GM19324 (cell line): ENCODE measurements around the gene ADAMTS1.

Experiments used
- ATAC-seq: cut with Tn5 transposase; IDR thresholded peaks from one replicate; pipeline ENCODE4 v1.9.1; 2021; ENCODE audit warnings: mild to moderate bottlenecking, moderate library complexity; ENCODE audit not compliant: unreplicated experiment, low FRiP score

ADAMTS1 gene

GRCh38 chr21:26818906-26819305, 26.3 kb downstream of the ADAMTS1 start:
- ATAC-seq = no peak

DNA sequence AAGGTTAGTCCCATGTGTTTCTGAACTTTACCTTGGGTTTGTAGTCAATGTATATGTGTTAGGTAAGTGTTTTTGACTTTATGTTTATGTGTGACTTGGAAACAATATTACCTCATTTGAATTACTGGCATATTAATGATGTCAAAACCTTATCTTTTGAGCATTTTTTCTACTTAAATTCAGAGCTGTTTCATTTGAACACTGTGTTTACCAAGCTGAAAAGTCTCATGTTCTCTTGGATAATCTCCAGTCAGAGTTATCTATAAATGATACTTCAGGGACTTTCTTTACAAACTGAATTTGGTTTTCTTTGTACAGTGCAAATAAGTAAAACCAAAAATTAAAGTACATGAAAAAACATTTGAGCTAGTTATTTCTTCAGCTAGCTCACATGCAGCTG, 30.0 kb downstream of the ADAMTS1 start:
- no peak for ATAC-seq

GRCh38 chr21:26814386-26814785, 30.8 kb downstream of the ADAMTS1 start:
- ATAC-seq = no peak

DNA sequence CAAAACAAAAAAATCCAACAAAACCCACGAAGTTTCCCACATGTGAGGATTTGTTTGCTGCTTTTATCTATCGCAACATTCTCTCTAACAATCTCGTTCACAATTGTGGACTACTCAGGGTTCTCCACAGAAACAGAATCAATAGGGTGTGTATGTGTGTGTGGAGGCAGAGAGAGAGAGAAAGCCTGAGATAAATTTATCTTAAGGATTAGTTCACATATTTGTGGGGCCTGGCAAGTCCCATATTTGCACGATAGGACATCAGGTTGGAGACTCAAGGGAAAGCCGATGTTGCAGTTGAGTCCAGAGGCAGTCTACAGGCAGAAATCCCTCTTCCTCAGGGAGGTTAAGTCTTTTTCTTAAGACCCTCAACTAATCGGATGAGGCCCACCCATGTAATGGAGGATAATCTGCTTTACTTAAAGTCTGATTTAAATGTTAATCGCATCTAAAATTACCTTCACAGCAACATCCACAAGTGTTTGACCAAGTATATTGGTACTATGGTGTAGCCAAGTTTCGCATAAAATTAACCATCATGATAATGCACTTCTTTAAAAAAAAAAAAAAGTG, 31.7 kb downstream of the ADAMTS1 start:
- ATAC-seq = no peak

DNA sequence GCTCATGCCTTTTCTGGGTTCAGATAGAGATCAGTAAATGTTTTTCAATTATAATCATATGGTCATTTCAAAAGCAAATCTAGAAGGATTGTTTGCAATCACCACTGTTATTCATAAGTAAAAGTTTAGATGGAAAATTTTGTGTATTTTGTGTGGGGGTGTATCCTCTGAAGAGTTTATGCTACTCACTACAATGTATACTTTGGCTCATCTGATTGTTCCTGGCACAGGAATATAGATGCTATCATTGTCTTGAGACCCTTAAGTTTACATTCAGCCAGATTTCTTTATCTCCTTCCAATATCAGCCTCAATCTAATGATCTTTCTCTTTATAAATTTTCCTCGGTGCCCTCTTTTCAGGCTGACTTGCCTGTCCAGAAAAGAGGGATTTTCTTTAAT, 33.0 kb downstream of the ADAMTS1 start:
- no peak for ATAC-seq

- no peak for ATAC-seq
Measured at GRCh38 chr21:26811482-26811881, 33.7 kb downstream of the ADAMTS1 start.

- no peak for ATAC-seq
Measured at GRCh38 chr21:26810676-26811415, 34.4 kb downstream of the ADAMTS1 start.

GRCh38 chr21:26810266-26810665, 34.9 kb downstream of the ADAMTS1 start:
- no peak for ATAC-seq

DNA sequence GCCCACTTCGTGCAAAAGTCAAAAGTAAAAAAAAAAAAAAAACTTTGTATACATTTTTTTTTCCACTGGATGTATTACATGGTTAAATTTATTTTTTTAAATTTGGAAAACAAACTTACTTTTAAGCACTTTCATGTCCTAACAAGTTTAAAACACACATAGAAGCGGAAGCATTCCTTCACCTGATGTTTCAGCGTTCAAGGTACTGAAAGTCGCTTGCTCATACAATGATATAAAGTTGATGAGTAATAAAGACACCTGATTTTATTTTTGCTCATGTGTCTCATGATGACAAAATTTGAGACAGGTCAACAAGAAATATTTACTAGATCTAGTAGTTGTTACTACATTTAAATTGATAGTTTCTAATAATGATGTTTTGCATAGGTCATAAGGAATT, 35.5 kb downstream of the ADAMTS1 start:
- no peak for ATAC-seq

DNA sequence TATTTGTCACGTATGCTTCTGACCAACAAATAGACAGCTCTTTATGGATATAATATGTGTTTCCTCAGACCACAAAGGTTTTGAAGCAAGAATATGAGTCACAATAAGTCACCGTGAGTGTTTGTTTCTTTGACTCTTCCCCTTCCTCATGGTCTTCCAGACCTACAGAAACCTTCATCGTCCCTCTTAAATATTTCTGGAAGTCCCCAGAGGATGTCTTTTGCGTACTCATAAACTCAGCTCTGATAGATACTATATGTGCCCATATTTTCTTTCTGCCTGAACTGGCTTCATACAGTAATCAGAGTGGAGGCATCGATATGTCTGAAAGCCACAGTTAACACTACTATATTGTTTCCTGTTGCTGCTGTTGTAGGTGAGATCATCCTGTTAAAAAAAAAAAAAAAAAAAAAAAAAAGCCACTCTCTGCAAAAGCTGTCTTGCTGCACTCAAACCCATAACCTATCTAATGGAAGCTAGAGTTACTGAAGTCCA, 38.4 kb downstream of the ADAMTS1 start:
- ATAC-seq = no peak

- ATAC-seq = no peak
Measured at GRCh38 chr21:26804895-26805609, 40.2 kb downstream of the ADAMTS1 start.

DNA sequence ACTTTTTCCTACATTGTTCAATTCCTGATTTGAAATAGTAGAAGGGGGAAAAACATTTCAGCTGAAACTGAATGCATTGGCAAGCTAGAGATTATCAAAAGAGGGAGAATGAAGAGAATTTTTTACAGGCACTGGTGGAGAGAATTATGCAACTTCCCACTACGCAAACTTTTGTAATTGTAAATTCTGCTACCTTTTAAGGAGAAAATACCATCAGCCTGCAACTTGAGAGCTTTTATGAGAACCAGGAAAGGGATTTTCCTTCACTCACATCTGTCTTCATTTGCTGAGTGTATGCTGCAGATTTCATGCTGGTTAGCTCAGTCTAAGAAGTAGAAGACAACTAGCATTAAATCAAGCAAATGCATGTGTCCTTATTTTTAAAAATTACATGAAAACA, 43.7 kb downstream of the ADAMTS1 start:
- ATAC-seq = no peak

GRCh38 chr21:26800970-26801431, 44.2 kb downstream of the ADAMTS1 start:
- no peak for ATAC-seq

- no peak for ATAC-seq
Measured at GRCh38 chr21:26800455-26800854, 44.8 kb downstream of the ADAMTS1 start.

- no peak for ATAC-seq
Measured at GRCh38 chr21:26800001-26800400, 45.2 kb downstream of the ADAMTS1 start.

- no peak for ATAC-seq
Measured at GRCh38 chr21:26798856-26799751, 46.1 kb downstream of the ADAMTS1 start.

DNA sequence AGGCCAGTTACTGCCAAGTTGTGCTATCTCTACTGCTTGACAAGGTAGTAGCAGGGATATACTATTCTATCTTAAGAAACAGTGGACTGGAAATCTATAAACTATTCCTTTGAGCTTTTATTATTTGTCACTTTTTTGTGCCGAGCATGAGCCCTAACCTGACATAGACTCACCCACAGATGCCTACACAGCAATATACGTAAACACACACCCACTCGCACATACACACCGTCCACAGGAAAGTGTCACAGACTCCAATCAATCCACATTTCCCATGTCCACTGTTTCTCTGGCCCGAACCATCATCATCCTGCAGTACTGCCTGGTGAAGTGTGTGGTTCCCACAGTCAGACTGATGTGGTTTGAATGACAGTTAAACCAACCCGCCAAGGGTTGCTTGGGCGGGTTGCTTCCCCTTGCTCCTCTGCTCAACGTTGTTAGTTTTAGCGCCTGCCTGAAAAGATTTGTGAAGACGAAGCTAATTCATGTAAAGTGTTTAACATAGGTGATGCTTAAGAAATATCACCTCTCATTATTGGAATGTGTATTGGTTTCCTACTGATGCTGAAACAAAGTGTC, 47.2 kb downstream of the ADAMTS1 start:
- ATAC-seq = no peak

GRCh38 chr21:26795866-26796329, 49.3 kb downstream of the ADAMTS1 start:
- ATAC-seq = no peak

DNA sequence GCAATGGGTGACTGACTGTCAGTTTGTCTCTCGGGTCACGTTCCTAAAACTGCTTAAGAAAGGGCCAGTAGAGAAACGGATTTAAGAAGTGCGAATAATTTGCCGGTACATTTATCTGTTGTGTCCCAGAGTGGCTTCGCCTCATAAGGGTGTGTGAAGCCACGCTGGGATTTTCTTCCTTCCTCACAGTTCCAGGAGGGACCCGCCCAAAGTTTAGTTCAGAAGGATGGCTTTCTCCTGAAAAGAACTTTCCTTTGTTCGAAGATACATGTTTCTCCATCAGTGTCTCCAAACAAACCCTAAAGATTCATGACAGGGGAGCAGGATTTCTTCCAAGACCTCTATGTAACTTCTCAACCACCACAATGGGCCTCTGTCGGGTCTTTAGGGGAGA, 49.8 kb downstream of the ADAMTS1 start:
- no peak for ATAC-seq
